NCI-H345 (cell line): ENCODE measurements around the gene TNRC6A.
"Not testable (repeated sequence)": the region's sequence is repeated elsewhere in the genome, so short reads cannot be mapped to it uniquely, and the experiment has no call there.

ENCODE experiments used
- DNase-seq: peaks from one replicate; lab custom pipeline; 2025; lab: John Stamatoyannopoulos, UW

TNRC6A gene

DNA sequence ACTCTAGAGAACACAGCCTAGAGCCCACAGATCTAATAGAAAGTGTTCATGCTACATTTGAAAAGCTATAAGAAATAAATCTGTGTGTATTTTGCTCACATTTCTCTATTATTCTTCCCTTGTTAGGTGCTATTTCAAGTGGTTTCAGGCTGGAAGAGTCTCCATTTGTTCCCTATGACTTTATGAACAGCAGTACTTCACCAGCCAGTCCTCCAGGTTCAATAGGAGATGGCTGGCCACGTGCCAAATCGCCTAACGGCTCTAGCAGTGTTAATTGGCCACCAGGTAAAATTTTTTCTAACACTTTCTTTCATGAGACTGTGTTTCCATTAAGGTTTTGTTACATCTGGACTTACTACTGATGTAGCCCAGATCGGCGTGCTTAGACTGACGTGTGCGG, 85.6 kb downstream of the TNRC6A start:
- peak; percentile 64 for DNase-seq

GRCh38 chr16:24816688-24817087, 87.2 kb downstream of the TNRC6A start:
- DNase-seq = no peak

DNA sequence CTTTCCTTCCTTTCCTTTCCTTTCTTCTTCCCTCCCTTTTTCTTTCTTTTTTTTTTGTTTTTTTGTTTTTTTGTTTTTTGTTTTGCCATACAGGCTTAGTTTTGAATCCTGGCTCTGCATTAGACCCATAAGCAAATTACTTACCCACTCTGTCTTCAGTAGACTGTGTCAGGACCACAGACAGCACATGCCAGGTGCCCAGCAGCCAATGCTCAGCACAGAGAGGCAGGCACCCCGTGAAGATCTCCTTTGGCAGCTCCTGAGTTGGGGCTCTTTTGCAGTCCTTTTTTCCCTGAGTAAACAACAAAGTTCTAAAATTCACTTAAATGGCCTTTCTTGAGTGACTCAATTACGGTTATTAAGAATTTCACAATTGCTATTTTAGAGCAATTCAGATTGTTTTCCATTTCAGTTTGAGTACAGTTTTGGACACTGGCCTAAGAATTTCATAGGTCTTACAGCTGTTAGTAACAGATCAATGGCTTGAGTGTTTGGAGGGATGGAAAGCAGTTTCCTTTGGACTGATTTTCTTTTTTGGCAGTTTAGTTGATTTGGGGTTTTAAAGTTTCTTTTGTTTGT, 90.1 kb downstream of the TNRC6A start:
- no peak for DNase-seq

- DNase-seq = no peak
Observed at GRCh38 chr16:24820522-24820921, 91.1 kb downstream of the TNRC6A start.

DNA sequence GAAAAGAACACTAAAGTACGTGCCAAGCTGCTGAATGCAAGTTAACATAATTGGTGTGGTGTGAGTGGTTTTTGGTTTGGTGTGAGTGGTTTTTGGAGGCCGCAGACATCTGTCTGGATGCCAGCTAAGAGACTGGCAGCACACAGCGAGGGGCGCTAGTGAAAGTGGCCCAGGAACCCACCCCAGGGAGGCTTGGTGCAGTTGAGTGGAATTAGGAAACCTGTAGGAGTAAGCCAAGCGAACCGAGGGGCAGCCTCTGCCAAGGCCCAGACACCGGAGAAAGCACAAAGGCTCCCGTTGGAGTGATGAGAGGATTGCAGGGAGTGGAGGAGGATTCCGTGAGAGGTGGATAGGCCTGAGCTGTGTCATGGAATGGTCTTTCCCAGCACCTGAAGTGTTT, 91.7 kb downstream of the TNRC6A start:
- DNase-seq = no peak

DNA sequence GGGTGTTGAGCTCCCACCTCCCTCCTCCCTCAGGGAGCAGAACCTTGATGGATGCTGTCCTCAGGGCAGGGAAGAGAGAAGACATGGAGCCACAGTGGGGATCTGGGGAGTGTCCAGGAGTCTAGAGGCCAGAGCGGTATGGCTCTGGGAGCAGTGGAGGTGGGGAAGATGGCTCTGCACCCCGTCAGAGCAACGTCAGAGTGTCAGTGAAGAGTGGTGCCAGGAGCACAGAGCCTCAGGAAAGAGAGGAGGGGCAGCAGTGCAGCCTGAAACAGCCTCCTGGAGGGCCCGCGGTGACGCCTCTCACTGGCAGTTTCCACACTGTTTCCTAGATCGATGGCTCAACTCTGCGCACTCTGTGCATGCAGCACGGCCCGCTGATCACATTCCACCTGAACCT, 93.1 kb downstream of the TNRC6A start:
- no peak for DNase-seq

DNA sequence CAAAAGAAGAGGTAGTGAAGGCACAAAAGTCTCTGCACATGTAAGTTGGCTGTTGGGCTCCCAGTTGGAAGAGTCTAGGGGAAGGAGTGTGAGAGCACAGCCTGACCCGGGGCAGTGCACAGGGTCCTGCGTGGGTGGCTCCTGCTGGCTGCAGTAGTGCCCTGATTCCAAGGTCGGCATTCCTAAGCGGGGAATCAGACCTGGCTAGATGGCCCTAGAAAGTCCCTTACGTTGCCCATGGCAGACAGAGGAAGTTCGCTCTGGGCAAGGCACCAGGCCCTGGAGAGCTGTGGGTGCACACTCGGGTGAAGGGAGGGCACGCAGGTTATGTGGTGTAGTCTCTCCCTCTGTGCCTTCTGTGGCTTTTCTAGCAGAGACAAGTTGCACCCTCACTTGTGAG, 93.5 kb downstream of the TNRC6A start:
- DNase-seq = no peak

GRCh38 chr16:24825696-24826095, 96.2 kb downstream of the TNRC6A start:
- DNase-seq = peak; percentile 76

GRCh38 chr16:24826096-24826690, 96.7 kb downstream of the TNRC6A start:
- DNase-seq = peak; percentile 76

DNA sequence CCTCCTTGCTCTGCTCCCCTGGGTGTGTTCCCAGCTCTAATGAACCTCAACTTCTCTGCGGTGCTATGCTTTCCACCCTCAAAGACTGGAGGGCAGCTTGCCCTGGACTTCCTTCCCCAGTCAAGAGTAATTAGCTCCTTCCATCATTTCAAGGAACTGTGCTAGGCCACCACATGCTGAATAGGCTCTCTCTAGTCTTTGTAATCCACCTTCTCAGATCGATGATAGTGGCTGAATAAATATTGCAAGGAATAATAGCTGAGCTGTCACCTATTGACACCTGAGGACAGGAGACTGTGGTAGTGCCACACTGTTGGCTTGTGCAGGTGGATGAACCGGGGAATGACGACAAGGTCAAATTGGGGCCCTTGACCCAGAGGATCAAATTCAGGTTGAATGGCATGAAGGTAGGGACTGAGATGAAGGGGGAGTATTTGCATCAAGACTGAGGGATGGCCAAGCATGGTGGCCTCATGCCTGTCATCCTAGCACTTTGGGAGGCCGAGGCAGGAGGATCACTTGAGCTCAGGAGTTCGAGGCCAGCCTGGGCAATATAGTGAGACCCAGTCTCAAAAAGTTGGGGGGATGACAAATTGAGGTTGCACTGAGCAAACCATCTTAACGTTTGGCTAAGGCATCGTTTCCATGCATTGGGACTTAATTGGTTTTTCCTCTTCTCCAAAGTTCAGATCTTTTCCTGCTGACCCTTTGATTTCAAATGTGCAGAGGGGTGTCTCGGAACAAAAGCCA, 97.5 kb downstream of the TNRC6A start:
- no peak for DNase-seq

- DNase-seq = no peak
Observed at GRCh38 chr16:24829153-24829552, 99.7 kb downstream of the TNRC6A start.

DNA sequence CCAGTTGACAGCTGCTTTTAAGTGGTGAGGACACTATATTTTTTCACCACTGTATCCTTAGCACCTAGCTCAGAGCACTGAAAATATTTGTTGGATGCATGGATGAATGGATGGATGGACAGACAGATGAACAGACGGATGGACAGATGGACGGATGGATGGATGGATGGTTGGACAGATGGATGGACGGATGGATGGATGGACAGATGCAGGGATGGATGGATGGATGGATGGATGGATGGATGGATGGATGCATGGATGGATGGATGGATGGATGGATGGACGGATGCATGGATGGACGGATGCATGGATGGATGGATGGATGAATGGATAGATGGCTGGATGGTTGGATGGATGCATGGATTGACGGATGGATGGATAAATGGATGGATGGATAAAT, 103.9 kb downstream of the TNRC6A start:
- no peak for DNase-seq

DNA sequence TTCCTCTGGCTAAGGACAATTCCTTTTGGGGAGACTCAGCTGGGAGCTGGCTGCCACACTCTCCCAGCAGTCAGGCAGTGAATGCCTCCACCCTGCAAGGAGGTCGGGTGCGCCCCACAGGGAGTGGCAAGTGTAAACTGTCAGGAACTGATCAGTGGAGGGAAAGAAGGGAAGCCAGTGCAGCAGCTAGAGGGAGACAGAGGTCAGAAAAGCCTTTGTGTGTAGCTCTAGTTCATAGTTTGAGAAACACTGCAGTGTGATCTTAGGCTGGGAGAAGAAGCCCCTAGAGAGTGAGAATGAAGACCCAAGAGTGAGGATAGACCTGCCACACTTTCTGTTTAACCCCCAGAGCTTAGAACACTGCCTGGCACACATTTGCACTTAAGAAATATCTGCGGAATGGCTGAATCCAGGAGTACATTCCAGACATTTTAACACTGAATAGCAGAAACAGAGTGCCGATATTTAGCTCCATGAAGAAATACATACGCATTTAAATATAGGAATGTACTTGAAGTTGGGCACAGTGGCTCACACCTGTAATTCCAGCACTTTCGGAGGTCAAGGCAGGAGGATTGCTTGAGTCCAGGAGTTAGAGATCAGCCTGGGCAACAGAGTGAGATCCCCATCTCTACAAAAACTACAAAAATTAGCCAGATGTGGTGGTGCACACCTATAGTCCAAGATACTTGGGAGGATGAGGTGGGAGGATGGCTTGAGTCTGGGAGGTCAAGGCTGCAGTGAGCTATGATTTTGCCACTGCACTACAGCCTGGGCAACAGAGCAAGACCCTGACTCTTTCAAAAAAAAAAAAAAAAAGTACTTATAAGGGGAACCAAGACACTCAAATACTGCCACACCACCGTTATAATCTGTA, 105.2 kb downstream of the TNRC6A start:
- DNase-seq = no peak

DNA sequence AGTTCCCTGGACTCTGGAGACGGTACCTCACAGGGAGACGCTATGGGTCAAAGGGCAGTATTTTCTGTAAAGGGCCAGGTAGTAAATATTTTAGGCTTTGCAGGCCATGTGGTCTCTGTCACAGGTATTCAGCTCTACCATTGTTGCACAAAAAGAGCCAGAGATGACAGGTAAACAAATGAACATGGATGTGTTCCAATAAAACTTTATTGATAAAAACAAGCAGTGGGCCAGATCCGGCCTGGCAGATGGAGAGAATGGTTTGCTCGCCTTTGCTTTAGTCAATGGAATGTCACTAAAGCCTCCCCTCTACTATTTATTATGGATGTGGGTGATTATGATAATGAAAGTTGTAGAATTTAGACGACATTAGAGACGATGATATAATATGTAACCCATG, 107.4 kb downstream of the TNRC6A start:
- no peak for DNase-seq

GRCh38 chr16:24837969-24838368, 108.5 kb downstream of the TNRC6A start:
- no peak for DNase-seq

DNA sequence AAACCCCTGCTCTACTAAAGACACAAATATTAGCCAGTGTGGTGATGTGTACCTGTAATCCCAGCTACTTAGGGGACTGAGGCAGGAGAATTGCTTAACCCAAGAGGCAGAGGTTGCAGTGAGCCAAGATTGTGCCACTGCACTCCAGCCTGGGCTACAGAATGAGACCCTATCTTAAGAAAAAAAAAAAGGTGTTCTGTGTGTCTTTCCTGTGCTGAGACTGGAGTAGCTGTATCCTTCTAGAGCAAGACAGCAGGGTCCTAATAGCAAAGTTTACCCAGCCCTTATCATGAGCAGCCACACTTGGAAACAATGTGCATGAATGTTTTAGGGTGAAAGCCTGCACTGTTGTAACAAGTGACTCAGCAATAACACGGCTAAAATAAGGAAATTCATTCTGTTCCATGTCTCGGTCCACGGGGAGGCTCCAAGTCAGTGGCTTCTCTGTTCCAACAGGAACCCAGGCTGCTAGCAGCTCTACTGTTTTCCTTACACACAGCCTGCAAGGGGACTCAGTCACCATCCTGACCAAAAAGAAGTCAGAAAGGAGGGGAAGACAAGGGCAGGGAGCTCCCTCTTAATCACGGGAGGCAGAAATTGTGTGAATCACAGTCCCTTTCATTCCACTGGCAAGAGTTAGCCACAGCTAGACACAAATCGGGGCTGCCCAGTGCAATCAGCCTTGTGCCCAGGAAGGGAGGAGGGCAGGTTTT, 109.3 kb downstream of the TNRC6A start:
- DNase-seq = no peak

DNA sequence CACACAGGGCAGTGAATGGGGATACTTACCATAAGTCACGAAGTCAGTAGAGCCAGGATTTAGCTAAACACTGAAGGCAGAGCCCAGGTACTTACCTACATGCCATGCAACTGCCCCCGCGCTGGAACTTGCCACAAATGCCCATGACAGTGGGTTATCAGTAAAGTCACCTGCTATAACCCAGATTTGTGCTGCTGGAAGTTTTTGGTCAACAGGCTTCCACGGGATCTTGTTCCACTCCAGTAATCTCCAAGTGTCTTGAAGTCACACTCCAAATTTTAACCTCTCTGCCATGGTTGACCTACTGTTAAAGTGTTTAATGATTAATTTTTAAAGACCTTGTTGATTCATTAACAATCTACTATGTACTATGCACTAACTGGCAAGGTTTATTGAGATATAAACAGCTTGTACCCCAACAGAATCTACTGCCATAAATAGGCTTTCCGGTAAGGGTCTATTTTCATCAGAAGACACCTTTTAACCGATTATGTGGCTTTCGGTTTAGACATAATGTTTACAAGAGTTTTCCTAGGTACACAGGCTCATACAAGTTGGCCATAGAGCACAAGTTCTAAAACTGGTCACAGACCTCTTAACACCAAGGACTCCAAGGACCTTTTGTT, 110.0 kb downstream of the TNRC6A start:
- DNase-seq = no peak

GRCh38 chr16:24841291-24841690, 111.8 kb downstream of the TNRC6A start:
- no peak for DNase-seq

- DNase-seq = no peak
Observed at GRCh38 chr16:24844101-24845030, 114.9 kb downstream of the TNRC6A start.

DNA sequence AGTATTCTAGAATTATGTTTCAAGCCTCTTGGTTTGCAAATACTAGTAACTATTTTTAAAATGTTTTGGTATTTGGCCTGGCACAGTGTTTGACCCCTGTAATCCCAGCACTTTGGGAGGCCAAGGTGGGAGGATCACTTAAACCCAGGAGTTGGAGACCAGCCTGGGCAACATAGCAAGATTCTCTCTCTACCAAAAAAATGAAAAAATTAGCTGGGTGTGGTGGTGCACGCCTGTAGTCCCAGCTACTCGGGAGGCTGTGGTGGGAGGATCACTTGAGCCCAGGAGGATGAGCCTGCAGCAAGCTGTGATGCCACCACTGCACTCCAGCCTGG, 115.5 kb downstream of the TNRC6A start:
- DNase-seq = not testable (repeated sequence)
